Subcutaneous abdominal adipose tissue (tissue), 5 donors: Measurements from ENCODE around the gene KLHL30.

Source experiments
- H3K27ac ChIP-seq: one replicate; pipeline ENCODE4 v1.7.0; 2013; ENCODE audit warnings: low read depth, mild to moderate bottlenecking, inconsistent platforms, low read length, moderate library complexity
- H3K27me3 ChIP-seq, 5 donors: one replicate each; pipeline ENCODE4 v1.7.0; 2013; ENCODE audit warnings: low read length in 5 of 5, inconsistent platforms in 1 of 5; ENCODE audit not compliant: control insufficient read depth in 5 of 5, insufficient read depth in 4 of 5
- H3K36me3 ChIP-seq, 5 donors: one replicate each; pipeline ENCODE4 v1.7.0; 2013; ENCODE audit warnings: low read length in 5 of 5; ENCODE audit not compliant: control insufficient read depth in 5 of 5, insufficient read depth in 5 of 5
- H3K4me1 ChIP-seq, 5 donors: one replicate each; pipeline ENCODE4 v1.7.0; 2013; ENCODE audit warnings: low read length in 5 of 5, mild to moderate bottlenecking in 3 of 5, moderate library complexity in 1 of 5; ENCODE audit not compliant: control insufficient read depth in 5 of 5, insufficient read depth in 5 of 5
- H3K4me3 ChIP-seq, 5 donors: one replicate each; pipeline ENCODE4 v1.7.0; 2013; ENCODE audit warnings: low read length in 5 of 5, low read depth in 1 of 5
- H3K9ac ChIP-seq, 5 donors: one replicate each; pipeline ENCODE4 v1.7.0; 2013; ENCODE audit warnings: low read length in 5 of 5, mild to moderate bottlenecking in 4 of 5, moderate library complexity in 3 of 5
- H3K9me3 ChIP-seq, 5 donors: one replicate each; pipeline ENCODE4 v1.7.0; 2013; ENCODE audit warnings: low read length in 5 of 5; ENCODE audit not compliant: control insufficient read depth in 5 of 5
- donor health status: healthy.
- donor health status: healthy.
- donor health status: healthy.
- donor health status: healthy.
- donor health status: healthy.

Gene KLHL30

GRCh38 chr2:238133499-238134392, 4.7 kb upstream of the KLHL30 start:
- no peaks in the 10 kb centered on the region for H3K27me3 ChIP-seq
- no peak overlapping the region for H3K9ac ChIP-seq
- H3K4me3 ChIP-seq, result no peak overlapping the region
- H3K27ac ChIP-seq, result no peak overlapping the region
- H3K9me3 ChIP-seq, result no peaks in the 10 kb centered on the region
- H3K36me3 ChIP-seq, result no peaks in the 10 kb centered on the region
- H3K4me1 ChIP-seq, result peaks cover 0 to 26% (median 18%) of the 10 kb centered on the region in 5 donors

GRCh38 chr2:238134393-238134785, 4.1 kb upstream of the KLHL30 start:
- H3K27ac ChIP-seq, result no peak overlapping the region
- no peak overlapping the region for H3K9ac ChIP-seq
- H3K4me3 ChIP-seq, result no peak overlapping the region
- H3K9me3 ChIP-seq, result no peaks in the 10 kb centered on the region
- no peaks in the 10 kb centered on the region for H3K27me3 ChIP-seq
- H3K4me1 ChIP-seq, result peaks cover 0 to 33% (median 25%) of the 10 kb centered on the region in 5 donors
- H3K36me3 ChIP-seq, result no peaks in the 10 kb centered on the region

- peaks cover 1 to 46% (median 32%) of the 10 kb centered on the region in 5 donors for H3K4me1 ChIP-seq
- no peaks in the 10 kb centered on the region for H3K36me3 ChIP-seq
- no peaks in the 10 kb centered on the region for H3K27me3 ChIP-seq
- H3K27ac ChIP-seq, result no peak overlapping the region
- no peak overlapping the region for H3K9ac ChIP-seq
- no peak overlapping the region for H3K4me3 ChIP-seq
- no peaks in the 10 kb centered on the region for H3K9me3 ChIP-seq
Measured at GRCh38 chr2:238135601-238136150, 2.8 kb upstream of the KLHL30 start.

DNA sequence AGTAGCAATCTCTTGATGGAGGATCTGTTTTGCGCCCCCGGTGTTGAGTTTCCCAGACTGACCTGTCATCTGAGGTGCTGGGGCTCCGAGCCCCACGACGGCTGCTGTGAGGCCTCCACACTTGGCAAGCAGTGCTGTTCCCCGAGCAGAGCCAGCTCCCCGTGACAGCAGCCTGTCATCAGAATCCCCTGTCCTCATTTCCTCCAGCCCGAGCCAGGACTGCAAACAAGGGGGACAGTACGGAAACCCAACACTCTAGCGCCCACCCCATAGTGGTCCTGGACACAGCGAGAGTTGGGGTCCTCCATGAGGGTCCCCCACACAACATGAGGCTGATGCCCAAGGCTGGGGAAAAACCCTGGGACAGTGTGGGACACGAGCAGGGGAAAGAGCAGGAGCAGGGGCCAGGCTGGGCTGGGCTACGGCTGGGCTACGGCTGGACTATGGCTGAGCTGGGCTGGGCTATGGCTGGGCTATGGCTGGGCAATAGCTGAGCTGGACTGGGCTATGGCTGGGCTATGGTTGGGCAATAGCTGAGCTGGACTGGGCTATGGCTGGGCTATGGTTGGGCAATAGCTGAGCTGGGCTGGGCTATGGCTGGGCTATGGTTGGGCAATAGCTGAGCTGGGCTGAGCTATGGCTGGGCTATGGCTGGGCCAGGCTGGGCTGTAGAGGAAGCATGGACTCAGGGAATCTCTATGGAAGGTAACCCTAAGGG, 1.5 kb upstream of the KLHL30 start:
- no peak overlapping the region for H3K4me3 ChIP-seq
- peaks cover 0 to 9% (median 0%) of the 10 kb centered on the region in 5 donors for H3K36me3 ChIP-seq
- peaks cover 3 to 59% (median 36%) of the 10 kb centered on the region in 5 donors for H3K4me1 ChIP-seq
- peak overlapping the region; percentile 41 for H3K27ac ChIP-seq
- H3K27me3 ChIP-seq, result no peaks in the 10 kb centered on the region
- no peaks in the 10 kb centered on the region for H3K9me3 ChIP-seq
- H3K9ac ChIP-seq, result peak overlapping the region in 2 of 5 donors; percentile 4 to 43

GRCh38 chr2:238137885-238138284, 583 bp upstream of the KLHL30 start:
- H3K27ac ChIP-seq, result no peak overlapping the region

GRCh38 chr2:238139196-238140039, 950 bp downstream of the KLHL30 start:
- Histone ChIP-seq H3K27ac (no peak overlapping the region), H3K4me3 (peak overlapping the region in 3 of 5 donors; percentile 29 to 45 (median 30))

More at GRCh38 chr2:238137885-238138284, 583 bp upstream of the KLHL30 start:
- Histone ChIP-seq H3K9me3 (no peaks in the 10 kb centered on the region), H3K36me3 (peaks cover 0 to 9% (median 0%) of the 10 kb centered on the region in 5 donors), H3K4me3 (no peak overlapping the region), H3K9ac (no peak overlapping the region), H3K27me3 (no peaks in the 10 kb centered on the region), H3K4me1 (peaks cover 3 to 68% (median 41%) of the 10 kb centered on the region in 5 donors)

GRCh38 chr2:238140040-238140439, 1.6 kb downstream of the KLHL30 start:
- no peak overlapping the region for H3K9ac ChIP-seq
- H3K27me3 ChIP-seq, result no peaks in the 10 kb centered on the region
- H3K27ac ChIP-seq, result no peak overlapping the region
- peak overlapping the region in 1 of 5 donors; percentile 45 for H3K4me3 ChIP-seq
- no peaks in the 10 kb centered on the region for H3K9me3 ChIP-seq
- peaks cover 3 to 80% (median 52%) of the 10 kb centered on the region in 5 donors for H3K4me1 ChIP-seq
- H3K36me3 ChIP-seq, result peaks cover 0 to 9% (median 0%) of the 10 kb centered on the region in 5 donors

More at GRCh38 chr2:238139196-238140039, 950 bp downstream of the KLHL30 start:
- Histone ChIP-seq H3K9me3 (no peaks in the 10 kb centered on the region), H3K36me3 (peaks cover 0 to 9% (median 0%) of the 10 kb centered on the region in 5 donors), H3K4me1 (peaks cover 3 to 80% (median 52%) of the 10 kb centered on the region in 5 donors), H3K9ac (peak overlapping the region in 2 of 5 donors; percentile 48 to 73), H3K27me3 (no peaks in the 10 kb centered on the region)

DNA sequence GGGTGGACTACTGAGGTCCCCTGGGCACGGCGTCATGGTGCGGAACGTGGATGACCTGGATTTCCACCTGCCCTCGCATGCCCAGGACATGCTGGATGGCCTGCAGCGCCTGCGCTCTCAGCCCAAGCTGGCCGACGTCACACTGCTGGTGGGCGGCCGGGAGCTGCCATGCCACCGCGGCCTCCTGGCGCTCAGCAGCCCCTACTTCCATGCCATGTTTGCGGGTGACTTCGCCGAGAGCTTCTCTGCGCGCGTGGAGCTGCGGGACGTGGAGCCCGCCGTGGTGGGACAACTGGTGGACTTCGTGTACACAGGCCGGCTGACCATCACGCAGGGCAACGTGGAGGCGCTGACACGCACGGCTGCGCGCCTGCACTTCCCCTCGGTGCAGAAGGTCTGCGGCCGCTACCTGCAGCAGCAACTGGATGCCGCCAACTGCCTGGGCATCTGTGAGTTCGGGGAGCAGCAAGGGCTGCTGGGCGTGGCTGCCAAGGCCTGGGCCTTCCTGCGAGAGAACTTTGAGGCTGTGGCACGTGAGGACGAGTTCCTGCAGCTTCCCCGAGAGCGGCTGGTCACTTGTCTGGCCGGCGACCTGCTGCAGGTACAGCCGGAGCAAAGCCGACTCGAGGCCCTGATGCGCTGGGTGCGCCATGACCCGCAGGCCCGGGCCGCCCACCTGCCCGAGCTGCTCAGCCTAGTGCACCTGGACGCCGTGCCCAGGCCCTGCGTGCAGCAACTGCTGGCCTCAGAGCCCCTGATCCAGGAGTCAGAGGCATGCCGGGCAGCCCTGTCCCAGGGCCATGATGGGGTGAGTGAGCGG, 2.5 kb downstream of the KLHL30 start:
- H3K27ac ChIP-seq, result no peak overlapping the region
- peaks cover 3 to 80% (median 52%) of the 10 kb centered on the region in 5 donors for H3K4me1 ChIP-seq

More for the DNA sequence above, 2.5 kb downstream of the KLHL30 start:
- no peak overlapping the region for H3K4me3 ChIP-seq
- no peaks in the 10 kb centered on the region for H3K9me3 ChIP-seq
- H3K9ac ChIP-seq, result no peak overlapping the region
- H3K36me3 ChIP-seq, result peaks cover 0 to 13% (median 0%) of the 10 kb centered on the region in 5 donors
- H3K27me3 ChIP-seq, result no peaks in the 10 kb centered on the region
